Astrocyte (in vitro differentiated cells and primary cell): ENCODE data around the gene DTWD2.

ENCODE experiments used
- CTCF ChIP-seq: IDR thresholded peaks from 2 replicates; pipeline ENCODE4 v1.5.1; 2011; ENCODE audit warnings: low read depth, mild to moderate bottlenecking, inconsistent platforms, low read length, moderate library complexity; ENCODE audit not compliant: insufficient read depth
- EZH2 ChIP-seq: IDR thresholded peaks from 2 replicates; pipeline ENCODE4 v1.6.1; 2012; ENCODE audit warnings: mild to moderate bottlenecking, low read length, inconsistent platforms; ENCODE audit not compliant: insufficient read depth

- TF ChIP-seq CTCF: no peak
- TF ChIP-seq EZH2: no peak
These were observed 21.9 kb upstream of the DTWD2 start for GRCh38 chr5:119010206-119010605.
